Bronchial epithelial cell (primary cell): ENCODE data around the gene PTPRD. TPM values are rescaled to one million over a fixed set of nuclear protein-coding genes. Genes with fewer than 3 reads are reported as not detected.

Source experiments
- DNase-seq: peaks from one replicate; pipeline ENCODE4 v3.0.0-alpha.2; 2010; ENCODE audit warnings: low read depth
- FAIRE-seq: peaks from 2 replicates; lab custom pipeline; 2011; peaks lifted over from hg19 to GRCh38; lab: Jason Lieb, UNC
- H3K27me3 ChIP-seq: 2 replicates; pipeline ENCODE4 v1.5.1; 2011; ENCODE audit warnings: low read length; ENCODE audit not compliant: control insufficient read depth, insufficient read depth
- H3K36me3 ChIP-seq: 2 replicates; pipeline ENCODE4 v1.5.1; 2011; ENCODE audit warnings: low read length; ENCODE audit not compliant: control insufficient read depth, insufficient read depth
- H3K4me3 ChIP-seq: 2 replicates; pipeline ENCODE4 v1.5.1; 2011; ENCODE audit warnings: mild to moderate bottlenecking, low read depth, low read length, control low read depth
- CTCF ChIP-seq: IDR thresholded peaks from 2 replicates; pipeline ENCODE4 v1.5.1; 2011; ENCODE audit warnings: mild to moderate bottlenecking, moderate library complexity, low read length, control low read depth, inconsistent platforms; ENCODE audit not compliant: insufficient read depth, severe bottlenecking
- total RNA-seq: library from RNA; depleted of rRNA; stranded (reverse); fragments of >200 nt; gene quantifications from 2 replicates; pipeline ENCODE4 v1.2.1, GENCODE V29; 2014

The PTPRD gene
- total RNA-seq, 1 donor from 2014 or later: 2.9 TPM

GRCh38 chr9:10036095-10036494 lies 576.7 kb downstream of the PTPRD start:
- no peak for DNase-seq
- Histone ChIP-seq H3K4me3 (no peak overlapping the region), H3K36me3 (no peaks in the 10 kb centered on the region), H3K27me3 (no peaks in the 10 kb centered on the region)
- no peak for TF ChIP-seq CTCF
- no peak for FAIRE-seq

GRCh38 chr9:10032166-10032565 lies 580.6 kb downstream of the PTPRD start:
- no peaks in the 10 kb centered on the region for H3K27me3 ChIP-seq
- no peak overlapping the region for H3K4me3 ChIP-seq
- peak; percentile 25 for DNase-seq
- no peak for TF ChIP-seq CTCF
- FAIRE-seq: no peak
- no peaks in the 10 kb centered on the region for H3K36me3 ChIP-seq

GRCh38 chr9:10026443-10026984 lies 586.3 kb downstream of the PTPRD start:
- Histone ChIP-seq H3K36me3 (no peaks in the 10 kb centered on the region), H3K4me3 (no peak overlapping the region), H3K27me3 (no peaks in the 10 kb centered on the region)
- no peak for TF ChIP-seq CTCF
- DNase-seq: no peak
- FAIRE-seq: no peak

GRCh38 chr9:10015755-10016154 lies 597.0 kb downstream of the PTPRD start:
- no peak for TF ChIP-seq CTCF
- H3K27me3 ChIP-seq: no peaks in the 10 kb centered on the region
- H3K4me3 ChIP-seq: no peak overlapping the region
- H3K36me3 ChIP-seq: no peaks in the 10 kb centered on the region
- DNase-seq: no peak
- FAIRE-seq: no peak

GRCh38 chr9:10014889-10015288 lies 597.9 kb downstream of the PTPRD start:
- no peak for TF ChIP-seq CTCF
- no peaks in the 10 kb centered on the region for H3K27me3 ChIP-seq
- no peak overlapping the region for H3K4me3 ChIP-seq
- H3K36me3 ChIP-seq: no peaks in the 10 kb centered on the region
- FAIRE-seq (no peak), DNase-seq (no peak)

GRCh38 chr9:10009401-10009800 lies 603.4 kb downstream of the PTPRD start:
- H3K36me3 ChIP-seq: no peaks in the 10 kb centered on the region
- no peaks in the 10 kb centered on the region for H3K27me3 ChIP-seq
- no peak for DNase-seq
- no peak for FAIRE-seq
- H3K4me3 ChIP-seq: no peak overlapping the region
- TF ChIP-seq CTCF: no peak
